GM12875 (cell line): ENCODE results near the gene MICAL3.

Source experiments
- H3K4me3 ChIP-seq: one replicate; pipeline ENCODE4 v1.5.1; 2011; ENCODE audit warnings: low read depth, low read length, control low read depth
- CTCF ChIP-seq: IDR thresholded peaks from 2 replicates; pipeline ENCODE4 v1.5.1; 2011; ENCODE audit warnings: low read depth, mild to moderate bottlenecking, control low read depth, inconsistent platforms, low read length, moderate library complexity, borderline replicate concordance; ENCODE audit not compliant: insufficient read depth

MICAL3 gene

GRCh38 chr22:17824457-17824856 lies 199.9 kb downstream of the MICAL3 start:
- TF ChIP-seq CTCF: no peak
- H3K4me3 ChIP-seq: no peak overlapping the region

GRCh38 chr22:17823964-17824363 lies 200.4 kb downstream of the MICAL3 start:
- no peak for TF ChIP-seq CTCF
- H3K4me3 ChIP-seq: no peak overlapping the region

GRCh38 chr22:17823226-17823625 lies 201.1 kb downstream of the MICAL3 start:
- TF ChIP-seq CTCF: no peak
- no peak overlapping the region for H3K4me3 ChIP-seq

GRCh38 chr22:17822087-17822486 lies 202.3 kb downstream of the MICAL3 start:
- no peak overlapping the region for H3K4me3 ChIP-seq
- TF ChIP-seq CTCF: no peak

- H3K4me3 ChIP-seq: no peak overlapping the region
- TF ChIP-seq CTCF: no peak
These were observed 203.4 kb downstream of the MICAL3 start for GRCh38 chr22:17820879-17821439.

- no peak overlapping the region for H3K4me3 ChIP-seq
- no peak for TF ChIP-seq CTCF
These were observed 205.7 kb downstream of the MICAL3 start for GRCh38 chr22:17818649-17819048.

GRCh38 chr22:17818180-17818579 lies 206.2 kb downstream of the MICAL3 start:
- H3K4me3 ChIP-seq: no peak overlapping the region
- no peak for TF ChIP-seq CTCF
